ENCODE measurements around the gene RAB40C. TPM values are rescaled to one million over a fixed set of nuclear protein-coding genes. Genes with fewer than 3 reads are reported as not detected.
A peak's percentile ranks its signal among the peaks of the same experiment; 100 is the strongest.

The RAB40C gene
- total and polyA plus RNA-seq, 9 of the 15 experiments (the other 6 are each of a cell fraction or from before 2014, with no cell fraction given), result 0.17 to 23.4 (median 8.7) TPM

DNA sequence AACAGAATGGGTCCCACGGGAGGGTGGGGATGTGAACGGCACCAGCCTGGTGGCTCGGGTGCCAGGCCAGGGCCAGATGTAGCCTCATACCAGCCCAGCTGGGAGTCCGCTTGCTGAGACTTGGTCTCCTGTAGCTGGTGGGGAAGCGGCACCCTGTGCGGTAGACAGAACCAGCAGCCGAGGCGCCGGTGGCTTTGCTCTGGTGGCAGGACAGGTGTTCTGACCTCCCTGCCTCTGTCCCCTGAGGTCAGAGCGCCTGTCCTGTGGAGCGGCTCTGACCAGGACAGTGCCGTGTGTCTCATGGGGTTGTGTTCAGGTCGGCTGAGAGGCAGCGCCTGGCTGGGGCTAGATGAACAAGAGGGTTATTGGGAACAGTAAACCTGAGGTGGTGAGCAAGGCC is 20.1 kb downstream of the RAB40C start:
- in situ Hi-C loops (cut with MboI), result no loop called here
- Histone ChIP-seq H3K36me3 (ENCODE audit: control insufficient read depth, insufficient read depth, low read length) (peaks cover 8% of the 10 kb centered on the region; the same call in 1 of the 3 replicates), H3K27me3 (ENCODE audit: control insufficient read depth in 2 of 2, insufficient read depth in 2 of 2, low read length in 2 of 2) (no peaks in the 10 kb centered on the region), H3K4me3 (no peak overlapping the region), H2AFZ (ENCODE audit: low read depth, low read length) (no peak overlapping the region), H4K20me1 (replicated peaks; ENCODE audit: control insufficient read depth, insufficient read depth, low read length) (no peaks in the 10 kb centered on the region), H3K9me3 (replicated peaks; ENCODE audit: control insufficient read depth, insufficient read depth, low read depth, low read length) (peaks cover 4% of the 10 kb centered on the region; the same call in 1 of the 2 replicates), H3K9me1 (ENCODE audit: control insufficient read depth, insufficient read depth, low read length) (no peaks in the 10 kb centered on the region), H3K4me2 (ENCODE audit: insufficient read depth, low read length) (no peak overlapping the region), H3K27ac (ENCODE audit: extremely low read depth, low read depth, low read length) (no peak overlapping the region), H3K9ac (ENCODE audit: insufficient read depth in 1 of 2, low read depth in 2 of 2, low read length in 2 of 2) (peak overlapping the region in 1 of 2 experiments; percentile 26; a peak in 1 of 4 replicates), H3K79me2 (ENCODE audit: control insufficient read depth, insufficient read depth, low read length) (peaks cover 26% of the 10 kb centered on the region), H3K4me1 (replicated peaks in 1 of 2; ENCODE audit: control insufficient read depth in 2 of 2, insufficient read depth in 2 of 2, low read length in 2 of 2) (peaks cover 0 to 26% of the 10 kb centered on the region in 2 experiments; a peak in 2 of 5 replicates)
- intact Hi-C loops (cut with micrococcal nuclease), result no loop called here
- no peak for DNase-seq (ENCODE audit: extremely low read depth in 1 of 4, low spot score in 3 of 4)
- FAIRE-seq, result no peak
- WGBS (ENCODE audit: insufficient coverage, low coverage, missing lambda C conversion rate), result 93% methylated on average over 13 of the region's 14 CpGs
- CTCF ChIA-PET (ENCODE audit: low intra/inter-chr PET ratio), result no interaction called here
- BruUV-seq (replicated peaks), result no TSS peak
- POLR2A ChIA-PET, result interaction anchor here (0.5 to 1.4 kb wide), 5 partner anchors 10 to 1546 kb away, joined by 3 to 7 read pairs (median 4); partner anchors contain the start of gene TRAF7
- ATAC-seq, result no peak
- no peak for TF ChIP-seq HDAC1 (IDR thresholded peaks at IDR 0.05)

DNA sequence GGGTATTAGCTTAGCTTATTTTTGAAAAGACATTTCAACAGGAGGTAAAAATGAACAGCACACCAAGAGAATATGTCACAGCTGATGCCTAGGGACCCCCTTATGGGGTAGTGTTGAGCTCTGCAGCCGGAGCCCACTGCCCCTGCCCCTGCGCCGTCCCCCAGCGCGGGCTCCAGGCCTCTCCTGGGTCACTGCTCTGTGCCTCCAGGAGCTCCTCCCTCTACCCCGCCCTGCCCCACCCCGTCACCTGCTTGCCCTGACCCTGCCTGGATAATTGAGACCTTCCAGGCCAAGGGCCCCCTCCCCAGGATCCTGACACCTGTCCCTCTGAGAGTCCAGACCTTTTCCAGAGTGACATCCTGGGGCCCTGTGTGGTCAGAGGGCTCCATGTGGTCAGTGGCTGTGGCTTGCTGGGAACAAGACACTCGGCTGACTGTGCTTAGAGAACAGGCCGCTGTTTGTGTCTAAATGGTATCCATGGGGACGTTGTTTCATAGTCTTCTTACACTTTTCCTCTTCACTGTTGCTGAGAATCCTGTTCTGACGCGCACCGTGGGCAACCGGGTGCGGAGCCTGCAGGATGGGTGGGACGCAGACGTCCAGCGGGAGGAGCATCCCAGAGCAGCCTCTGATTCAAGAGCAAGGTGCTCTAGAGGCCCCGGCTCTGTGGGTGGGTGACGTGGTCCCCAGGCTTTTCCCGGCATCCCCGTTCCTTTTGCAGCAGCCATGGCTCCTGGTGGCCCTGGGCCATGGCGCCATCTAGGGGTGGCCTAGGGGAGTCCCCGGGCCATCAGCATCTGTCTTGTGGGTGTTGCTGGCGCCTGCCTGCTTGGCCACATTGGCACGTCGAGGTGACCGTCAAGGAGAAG is 20.9 kb downstream of the RAB40C start:
- H3K27me3 ChIP-seq (ENCODE audit: control insufficient read depth in 2 of 2, insufficient read depth in 2 of 2, low read length in 2 of 2), result no peaks in the 10 kb centered on the region
- no peaks in the 10 kb centered on the region for H4K20me1 ChIP-seq (replicated peaks; ENCODE audit: control insufficient read depth, insufficient read depth, low read length)
- DNase-seq (ENCODE audit: extremely low read depth in 1 of 4, low spot score in 3 of 4) (peak in 2 of 4 experiments; percentile 51 to 71), FAIRE-seq (no peak), ATAC-seq (peak; percentile 58; the same call in 2 of the 3 replicates)
- no peak overlapping the region for H3K9ac ChIP-seq (ENCODE audit: insufficient read depth in 1 of 2, low read depth in 2 of 2, low read length in 2 of 2)
- H3K9me3 ChIP-seq (replicated peaks; ENCODE audit: control insufficient read depth, insufficient read depth, low read depth, low read length), result 0 out of 2 replicates have a peak, but pooled peaks cover 4% of the 10 kb centered on the region
- H3K27ac ChIP-seq (ENCODE audit: extremely low read depth, low read depth, low read length), result no peak overlapping the region
- ChIA-PET CTCF (ENCODE audit: low intra/inter-chr PET ratio) (no interaction called here), POLR2A (interaction anchor here (0.6 to 1.4 kb wide), 3 partner anchors 9 to 26 kb away, joined by 3 to 4 read pairs (median 4); partner anchors contain the start of gene METTL26)
- H3K4me3 ChIP-seq, result no peak overlapping the region
- in situ Hi-C loops (cut with MboI), result no loop called here
- H3K36me3 ChIP-seq (ENCODE audit: control insufficient read depth, insufficient read depth, low read length), result peaks cover 6% of the 10 kb centered on the region; the same call in 1 of the 3 replicates
- intact Hi-C loops (cut with micrococcal nuclease), result no loop called here
- H3K4me2 ChIP-seq (ENCODE audit: insufficient read depth, low read length), result no peak overlapping the region
- no TSS peak for BruUV-seq (replicated peaks)
- H3K9me1 ChIP-seq (ENCODE audit: control insufficient read depth, insufficient read depth, low read length), result no peaks in the 10 kb centered on the region
- H3K4me1 ChIP-seq (replicated peaks in 1 of 2; ENCODE audit: control insufficient read depth in 2 of 2, insufficient read depth in 2 of 2, low read length in 2 of 2), result peaks cover 0 to 23% of the 10 kb centered on the region in 2 experiments; a peak in 2 of 5 replicates
- H2AFZ ChIP-seq (ENCODE audit: low read depth, low read length), result no peak overlapping the region
- no peak for TF ChIP-seq CBFB (CRISPR knock-in tag; IDR thresholded peaks at IDR 0.05)
- TF ChIP-seq MITF (IDR thresholded peaks at IDR 0.05), result no peak
- TF ChIP-seq, protein P1, sequence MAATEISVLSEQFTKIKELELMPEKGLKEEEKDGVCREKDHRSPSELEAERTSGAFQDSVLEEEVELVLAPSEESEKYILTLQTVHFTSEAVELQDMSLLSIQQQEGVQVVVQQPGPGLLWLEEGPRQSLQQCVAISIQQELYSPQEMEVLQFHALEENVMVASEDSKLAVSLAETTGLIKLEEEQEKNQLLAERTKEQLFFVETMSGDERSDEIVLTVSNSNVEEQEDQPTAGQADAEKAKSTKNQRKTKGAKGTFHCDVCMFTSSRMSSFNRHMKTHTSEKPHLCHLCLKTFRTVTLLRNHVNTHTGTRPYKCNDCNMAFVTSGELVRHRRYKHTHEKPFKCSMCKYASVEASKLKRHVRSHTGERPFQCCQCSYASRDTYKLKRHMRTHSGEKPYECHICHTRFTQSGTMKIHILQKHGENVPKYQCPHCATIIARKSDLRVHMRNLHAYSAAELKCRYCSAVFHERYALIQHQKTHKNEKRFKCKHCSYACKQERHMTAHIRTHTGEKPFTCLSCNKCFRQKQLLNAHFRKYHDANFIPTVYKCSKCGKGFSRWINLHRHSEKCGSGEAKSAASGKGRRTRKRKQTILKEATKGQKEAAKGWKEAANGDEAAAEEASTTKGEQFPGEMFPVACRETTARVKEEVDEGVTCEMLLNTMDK (IDR thresholded peaks at IDR 0.05; ENCODE audit: borderline replicate concordance, insufficient read depth, low read depth, low read length, poor library complexity, severe bottlenecking), result peak; percentile 57
- TF ChIP-seq, protein P2, sequence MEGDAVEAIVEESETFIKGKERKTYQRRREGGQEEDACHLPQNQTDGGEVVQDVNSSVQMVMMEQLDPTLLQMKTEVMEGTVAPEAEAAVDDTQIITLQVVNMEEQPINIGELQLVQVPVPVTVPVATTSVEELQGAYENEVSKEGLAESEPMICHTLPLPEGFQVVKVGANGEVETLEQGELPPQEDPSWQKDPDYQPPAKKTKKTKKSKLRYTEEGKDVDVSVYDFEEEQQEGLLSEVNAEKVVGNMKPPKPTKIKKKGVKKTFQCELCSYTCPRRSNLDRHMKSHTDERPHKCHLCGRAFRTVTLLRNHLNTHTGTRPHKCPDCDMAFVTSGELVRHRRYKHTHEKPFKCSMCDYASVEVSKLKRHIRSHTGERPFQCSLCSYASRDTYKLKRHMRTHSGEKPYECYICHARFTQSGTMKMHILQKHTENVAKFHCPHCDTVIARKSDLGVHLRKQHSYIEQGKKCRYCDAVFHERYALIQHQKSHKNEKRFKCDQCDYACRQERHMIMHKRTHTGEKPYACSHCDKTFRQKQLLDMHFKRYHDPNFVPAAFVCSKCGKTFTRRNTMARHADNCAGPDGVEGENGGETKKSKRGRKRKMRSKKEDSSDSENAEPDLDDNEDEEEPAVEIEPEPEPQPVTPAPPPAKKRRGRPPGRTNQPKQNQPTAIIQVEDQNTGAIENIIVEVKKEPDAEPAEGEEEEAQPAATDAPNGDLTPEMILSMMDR (IDR thresholded peaks at IDR 0.05 in 2 of 3, conservative IDR thresholded peaks at IDR 0.05 in 1 of 3; ENCODE audit: insufficient read depth in 2 of 3, low read depth in 1 of 3, low read length in 3 of 3), result peak; percentile 26 to 30 (median 26); a peak in 4 of 6 replicates
- WGBS (ENCODE audit: insufficient coverage, low coverage, missing lambda C conversion rate), result 89% methylated on average over 21 of the region's 28 CpGs
- H3K79me2 ChIP-seq (ENCODE audit: control insufficient read depth, insufficient read depth, low read length), result peaks cover 18% of the 10 kb centered on the region; the same call in 2 of the 3 replicates
